Measurements from ENCODE around the gene LRRC8C. TPM values are rescaled to one million over a fixed set of nuclear protein-coding genes. Genes with fewer than 3 reads are reported as not detected.

The LRRC8C gene
- total RNA-seq, 1 experiment from 2014 or later: 4.4 TPM

- DNase-seq (ENCODE audit: unreplicated experiment): no peak
- Mint-ChIP-seq H3K27ac (ENCODE audit: low read depth, unreplicated experiment) (no peak overlapping the region), H3K9me3 (ENCODE audit: unreplicated experiment) (no peaks in the 10 kb centered on the region), H3K4me1 (ENCODE audit: insufficient read depth, unreplicated experiment) (peaks cover 13% of the 10 kb centered on the region), H3K4me3 (ENCODE audit: unreplicated experiment) (no peak overlapping the region), H3K27me3 (ENCODE audit: insufficient read depth, unreplicated experiment) (no peaks in the 10 kb centered on the region), H3K36me3 (ENCODE audit: insufficient read depth, unreplicated experiment) (peaks cover 6% of the 10 kb centered on the region)
- ChIA-PET POLR2A (no interaction called here), CTCF (interaction anchor here (0.6 to 2.4 kb wide), 3 partner anchors 11 to 797 kb away, joined by 3 to 11 read pairs (median 3); no protein-coding TSS in a partner anchor)
- TF ChIP-seq, protein P1, sequence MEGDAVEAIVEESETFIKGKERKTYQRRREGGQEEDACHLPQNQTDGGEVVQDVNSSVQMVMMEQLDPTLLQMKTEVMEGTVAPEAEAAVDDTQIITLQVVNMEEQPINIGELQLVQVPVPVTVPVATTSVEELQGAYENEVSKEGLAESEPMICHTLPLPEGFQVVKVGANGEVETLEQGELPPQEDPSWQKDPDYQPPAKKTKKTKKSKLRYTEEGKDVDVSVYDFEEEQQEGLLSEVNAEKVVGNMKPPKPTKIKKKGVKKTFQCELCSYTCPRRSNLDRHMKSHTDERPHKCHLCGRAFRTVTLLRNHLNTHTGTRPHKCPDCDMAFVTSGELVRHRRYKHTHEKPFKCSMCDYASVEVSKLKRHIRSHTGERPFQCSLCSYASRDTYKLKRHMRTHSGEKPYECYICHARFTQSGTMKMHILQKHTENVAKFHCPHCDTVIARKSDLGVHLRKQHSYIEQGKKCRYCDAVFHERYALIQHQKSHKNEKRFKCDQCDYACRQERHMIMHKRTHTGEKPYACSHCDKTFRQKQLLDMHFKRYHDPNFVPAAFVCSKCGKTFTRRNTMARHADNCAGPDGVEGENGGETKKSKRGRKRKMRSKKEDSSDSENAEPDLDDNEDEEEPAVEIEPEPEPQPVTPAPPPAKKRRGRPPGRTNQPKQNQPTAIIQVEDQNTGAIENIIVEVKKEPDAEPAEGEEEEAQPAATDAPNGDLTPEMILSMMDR (IDR thresholded peaks at IDR 0.05; ENCODE audit: unreplicated experiment): no peak
- BruUV-seq (replicated peaks): no TSS peak
- intact Hi-C loops (cut with micrococcal nuclease): no loop called here
Measured at GRCh38 chr1:89610457-89611011, 22.4 kb upstream of the LRRC8C start.

GRCh38 chr1:89611721-89612120 lies 21.2 kb upstream of the LRRC8C start:
- ChIA-PET CTCF (interaction anchor here (0.5 to 1.1 kb wide), 10 partner anchors 13 to 541 kb away, joined by 3 to 5 read pairs (median 3); no protein-coding TSS in a partner anchor), POLR2A (interaction anchor here (0.6 to 0.8 kb wide), 3 partner anchors 22 to 610 kb away, joined by 3 read pairs; no protein-coding TSS in a partner anchor)
- H3K36me3 Mint-ChIP-seq (ENCODE audit: insufficient read depth, unreplicated experiment): peaks cover 6% of the 10 kb centered on the region
- BruUV-seq (replicated peaks): no TSS peak
- no peaks in the 10 kb centered on the region for H3K9me3 Mint-ChIP-seq (ENCODE audit: unreplicated experiment)
- no peak overlapping the region for H3K27ac Mint-ChIP-seq (ENCODE audit: low read depth, unreplicated experiment)
- intact Hi-C loops (cut with micrococcal nuclease): no loop called here
- no peaks in the 10 kb centered on the region for H3K27me3 Mint-ChIP-seq (ENCODE audit: insufficient read depth, unreplicated experiment)
- H3K4me1 Mint-ChIP-seq (ENCODE audit: insufficient read depth, unreplicated experiment): peaks cover 10% of the 10 kb centered on the region
- TF ChIP-seq, protein P1 (IDR thresholded peaks at IDR 0.05; ENCODE audit: unreplicated experiment): no peak
- DNase-seq (ENCODE audit: unreplicated experiment): no peak
- H3K4me3 Mint-ChIP-seq (ENCODE audit: unreplicated experiment): no peak overlapping the region

GRCh38 chr1:89613928-89614327 lies 19.0 kb upstream of the LRRC8C start:
- TF ChIP-seq, protein P1 (IDR thresholded peaks at IDR 0.05; ENCODE audit: unreplicated experiment): no peak
- intact Hi-C loops (cut with micrococcal nuclease): no loop called here
- no peak overlapping the region for H3K27ac Mint-ChIP-seq (ENCODE audit: low read depth, unreplicated experiment)
- H3K9me3 Mint-ChIP-seq (ENCODE audit: unreplicated experiment): no peaks in the 10 kb centered on the region
- peaks cover 15% of the 10 kb centered on the region for H3K4me1 Mint-ChIP-seq (ENCODE audit: insufficient read depth, unreplicated experiment)
- no TSS peak for BruUV-seq (replicated peaks)
- no peaks in the 10 kb centered on the region for H3K27me3 Mint-ChIP-seq (ENCODE audit: insufficient read depth, unreplicated experiment)
- no peak overlapping the region for H3K4me3 Mint-ChIP-seq (ENCODE audit: unreplicated experiment)
- peaks cover 6% of the 10 kb centered on the region for H3K36me3 Mint-ChIP-seq (ENCODE audit: insufficient read depth, unreplicated experiment)
- DNase-seq (ENCODE audit: unreplicated experiment): no peak
- ChIA-PET CTCF (interaction anchor here (0.5 to 1.7 kb wide), 4 partner anchors 82 to 149 kb away, joined by 3 to 5 read pairs (median 4); no protein-coding TSS in a partner anchor), POLR2A (no interaction called here)

- peaks cover 6% of the 10 kb centered on the region for H3K36me3 Mint-ChIP-seq (ENCODE audit: insufficient read depth, unreplicated experiment)
- peaks cover 15% of the 10 kb centered on the region for H3K4me1 Mint-ChIP-seq (ENCODE audit: insufficient read depth, unreplicated experiment)
- no TSS peak for BruUV-seq (replicated peaks)
- TF ChIP-seq, protein P1 (IDR thresholded peaks at IDR 0.05; ENCODE audit: unreplicated experiment): peak; percentile 17
- DNase-seq (ENCODE audit: unreplicated experiment): peak; percentile 44
- H3K4me3 Mint-ChIP-seq (ENCODE audit: unreplicated experiment): no peak overlapping the region
- ChIA-PET POLR2A (interaction anchor here (0.7 to 2.3 kb wide), 10 partner anchors 8 to 65 kb away, joined by 3 to 11 read pairs (median 4); partner anchors contain the start of gene LRRC8C), CTCF (interaction anchor here (0.6 to 5.3 kb wide), 11 partner anchors 10 to 618 kb away, joined by 3 to 32 read pairs (median 4); no protein-coding TSS in a partner anchor)
- H3K27ac Mint-ChIP-seq (ENCODE audit: low read depth, unreplicated experiment): peak overlapping the region; percentile 66
- intact Hi-C loops (cut with micrococcal nuclease): no loop called here
- no peaks in the 10 kb centered on the region for H3K27me3 Mint-ChIP-seq (ENCODE audit: insufficient read depth, unreplicated experiment)
- no peaks in the 10 kb centered on the region for H3K9me3 Mint-ChIP-seq (ENCODE audit: unreplicated experiment)
Measured at GRCh38 chr1:89615676-89616598, 17.0 kb upstream of the LRRC8C start.

All from MCF 10A (cell line).